DOHH2 (cell line): ENCODE results near the gene AIG1.

Experiments used
- CTCF ChIP-seq: fragments of 200-600 bp; sonication (generic); IDR thresholded peaks from one replicate; pipeline ENCODE4 v1.5.1; 2014; ENCODE audit warnings: antibody characterized with exemption, mild to moderate bottlenecking, low read depth, low read length; ENCODE audit not compliant: poor library complexity, severe bottlenecking
- EZH2phosphoT487 ChIP-seq: fragments of 200-600 bp; sonication (generic); IDR thresholded peaks from 2 replicates; pipeline ENCODE4 v1.6.1; 2017; ENCODE audit warnings: borderline replicate concordance, mild to moderate bottlenecking, antibody characterized with exemption, low read length, moderate library complexity, mixed read lengths

- TF ChIP-seq CTCF = no peak
- no peak for TF ChIP-seq EZH2phosphoT487
These were observed 118.4 kb downstream of the AIG1 start for GRCh38 chr6:143179096-143179495.
